Esophagus muscularis mucosa (tissue), 4 donors: ENCODE results near the gene CSF1. TPM values are rescaled to one million over a fixed set of nuclear protein-coding genes. Genes with fewer than 3 reads are reported as not detected.

ENCODE experiments used
- DNase-seq: peaks from one replicate; pipeline ENCODE4 v3.0.0-alpha.2; 2017; ENCODE audit errors: extremely low spot score
- H3K27ac ChIP-seq, 4 donors: fragments of 200-600 bp; sonication (generic); replicated peaks in 1 of 4; 1 replicate in 3 of 4; 2 replicates in 1 of 4; pipeline ENCODE4 v1.5.1; 2016 to 2019; ENCODE audit warnings: mild to moderate bottlenecking in 1 of 4
- H3K27me3 ChIP-seq, 4 donors: fragments of 200-600 bp; sonication (generic); one replicate each; pipeline versions ENCODE4 v1.5.1 to v1.6.0; 2016 to 2019
- H3K36me3 ChIP-seq, 4 donors: fragments of 200-600 bp; sonication (generic); one replicate each; pipeline ENCODE4 v1.5.1; 2016 to 2019
- H3K4me1 ChIP-seq, 4 donors: fragments of 200-600 bp; sonication (generic); one replicate each; pipeline ENCODE4 v1.5.1; 2016 to 2019
- H3K4me3 ChIP-seq, 4 donors: fragments of 200-600 bp; sonication (generic); 1 replicate in 2 of 4; 2 replicates in 2 of 4; pipeline ENCODE4 v1.5.1; 2016 to 2019; ENCODE audit warnings: mild to moderate bottlenecking in 4 of 4, moderate library complexity in 1 of 4
- H3K9me3 ChIP-seq, 4 donors: fragments of 200-600 bp; sonication (generic); 1 replicate in 3 of 4; 2 replicates in 1 of 4; pipeline ENCODE4 v1.5.1; 2016 to 2019
- CTCF ChIP-seq, 3 experiments: fragments of 200-600 bp in 2 of 3; fragments of 450-650 bp in 1 of 3; sonication (generic) in 2 of 3; IDR thresholded peaks; one replicate each; pipeline ENCODE4 v1.5.1; 2017 to 2019; ENCODE audit warnings: antibody characterized with exemption in 3 of 3, mild to moderate bottlenecking in 2 of 3, moderate library complexity in 1 of 3
- EP300 ChIP-seq: sonication (generic); formaldehyde crosslinking; IDR thresholded peaks from one replicate; pipeline ENCODE4 v1.6.1; 2017; ENCODE audit warnings: antibody characterized with exemption
- POLR2A ChIP-seq: fragments of 450-650 bp; IDR thresholded peaks from one replicate; pipeline ENCODE4 v1.6.1; 2017; ENCODE audit warnings: antibody characterized with exemption, moderate library complexity, mild to moderate bottlenecking, low read depth
- POLR2AphosphoS5 ChIP-seq, 2 donors: sonication (generic); formaldehyde crosslinking; IDR thresholded peaks; one replicate each; pipeline ENCODE4 v1.6.1; 2017; ENCODE audit warnings: antibody characterized with exemption in 2 of 2
- WGBS: methylation state at CpG from one replicate; pipeline ENCODE4 v1.1.5; 2018; 5-methylcytosine and 5-hydroxymethylcytosine counted together
- intact Hi-C: fragments of 100-400 bp; cut with DNase I; formaldehyde crosslinking; loops from one replicate; pipeline ENCODE4 v1.15.1; 2023
- total RNA-seq, 4 donors: library from RNA; depleted of rRNA; stranded (reverse); fragments of >200 nt; gene quantifications; one replicate each; pipeline versions ENCODE4 v1.1.0 to v1.2.1, GENCODE V29; 2016

The CSF1 gene
- total RNA-seq, 4 donors from 2014 or later, result 27.0 to 92.6 (median 48.1) TPM

- no peaks in the 10 kb centered on the region for H3K36me3 ChIP-seq
- WGBS, result 82% methylated on average over 8 of the region's 8 CpGs
- intact Hi-C loops, result no loop called here
- no peak for DNase-seq
- H3K27me3 ChIP-seq, result no peaks in the 10 kb centered on the region
- H3K4me1 ChIP-seq, result peaks cover 32 to 33% (median 33%) of the 10 kb centered on the region in 4 donors
- no peaks in the 10 kb centered on the region for H3K9me3 ChIP-seq
- no peak for TF ChIP-seq POLR2A
- TF ChIP-seq POLR2AphosphoS5 (IDR thresholded peaks at IDR 0.05), result no peak
- TF ChIP-seq CTCF (IDR thresholded peaks at IDR 0.05), result no peak
- TF ChIP-seq EP300, result no peak
- H3K27ac ChIP-seq, result no peak overlapping the region
- no peak overlapping the region for H3K4me3 ChIP-seq
These were observed 23.4 kb upstream of the CSF1 start for GRCh38 chr1:109887271-109887670.

GRCh38 chr1:109887884-109888283 is 22.8 kb upstream of the CSF1 start:
- no peaks in the 10 kb centered on the region for H3K9me3 ChIP-seq
- H3K27me3 ChIP-seq, result no peaks in the 10 kb centered on the region
- intact Hi-C loops, result no loop called here
- WGBS, result 83% methylated on average over 10 of the region's 10 CpGs
- H3K4me1 ChIP-seq, result peaks cover 32 to 34% (median 33%) of the 10 kb centered on the region in 4 donors
- no peak for DNase-seq
- TF ChIP-seq CTCF (IDR thresholded peaks at IDR 0.05), result no peak
- TF ChIP-seq POLR2AphosphoS5 (IDR thresholded peaks at IDR 0.05), result no peak
- TF ChIP-seq POLR2A, result no peak
- TF ChIP-seq EP300, result no peak
- H3K27ac ChIP-seq, result no peak overlapping the region
- H3K36me3 ChIP-seq, result no peaks in the 10 kb centered on the region
- H3K4me3 ChIP-seq, result no peak overlapping the region

- DNase-seq, result no peak
- H3K27me3 ChIP-seq, result no peaks in the 10 kb centered on the region
- WGBS, result 92% methylated on average over 3 of the region's 3 CpGs
- H3K4me3 ChIP-seq, result no peak overlapping the region
- intact Hi-C loops, result no loop called here
- no peak for TF ChIP-seq CTCF (IDR thresholded peaks at IDR 0.05)
- H3K4me1 ChIP-seq, result peaks cover 23 to 30% (median 27%) of the 10 kb centered on the region in 4 donors
- no peaks in the 10 kb centered on the region for H3K36me3 ChIP-seq
- no peaks in the 10 kb centered on the region for H3K9me3 ChIP-seq
- H3K27ac ChIP-seq, result no peak overlapping the region
These were observed 21.6 kb upstream of the CSF1 start for GRCh38 chr1:109889094-109889493.

GRCh38 chr1:109890115-109890953 is 20.3 kb upstream of the CSF1 start:
- H3K27ac ChIP-seq, result no peak overlapping the region
- no peaks in the 10 kb centered on the region for H3K27me3 ChIP-seq
- no peaks in the 10 kb centered on the region for H3K36me3 ChIP-seq
- WGBS, result 87% methylated on average over 5 of the region's 5 CpGs
- intact Hi-C loops, result no loop called here
- TF ChIP-seq CTCF (IDR thresholded peaks at IDR 0.05) (no peak), EP300 (no peak), POLR2AphosphoS5 (IDR thresholded peaks at IDR 0.05) (no peak), POLR2A (no peak)
- no peaks in the 10 kb centered on the region for H3K9me3 ChIP-seq
- H3K4me3 ChIP-seq, result no peak overlapping the region
- H3K4me1 ChIP-seq, result peaks cover 21 to 24% (median 22%) of the 10 kb centered on the region in 4 donors
- DNase-seq, result no peak

GRCh38 chr1:109891930-109892329 is 18.7 kb upstream of the CSF1 start:
- Histone ChIP-seq H3K9me3 (no peaks in the 10 kb centered on the region), H3K4me3 (no peak overlapping the region), H3K27me3 (no peaks in the 10 kb centered on the region), H3K36me3 (no peaks in the 10 kb centered on the region), H3K27ac (no peak overlapping the region), H3K4me1 (peaks cover 34 to 38% (median 37%) of the 10 kb centered on the region in 4 donors)
- WGBS, result 76% methylated on average over 5 of the region's 7 CpGs
- intact Hi-C loops, result no loop called here
- TF ChIP-seq CTCF (IDR thresholded peaks at IDR 0.05), result no peak
- TF ChIP-seq POLR2A, result no peak
- TF ChIP-seq EP300, result no peak
- no peak for TF ChIP-seq POLR2AphosphoS5 (IDR thresholded peaks at IDR 0.05)
- DNase-seq, result no peak
